WTC11 (cell line): ENCODE data around the gene APCDD1. TPM values are rescaled to one million over a fixed set of nuclear protein-coding genes. Genes with fewer than 3 reads are reported as not detected.

Experiments used
- ATAC-seq: fragments of 200-7000 bp; cut with Tn5 transposase; 2 replicates; pipeline ENCODE4 v1.10.0; 2021; ENCODE audit warnings: mild to moderate bottlenecking, moderate library complexity
- CTCF ChIA-PET: fragments of 300-600 bp; sonication (Branson Sonifier 250); formaldehyde crosslinking; loops from one replicate; lab custom pipeline; 2021; ENCODE audit warnings: antibody characterized with exemption; lab: Charles Lee
- POLR2A ChIA-PET: fragments of 350-600 bp; sonication (Branson Sonifier 250); formaldehyde crosslinking; loops from one replicate; lab custom pipeline; 2021; ENCODE audit warnings: antibody characterized with exemption; lab: Charles Lee
- DNase-seq: peaks from one replicate; pipeline ENCODE4 v3.0.0; 2021; ENCODE audit warnings: low spot score
- H3K27ac Mint-ChIP-seq: 2 replicates; pipeline ENCODE4 v1.8.0; 2021; ENCODE audit warnings: mixed read lengths
- H3K27me3 Mint-ChIP-seq: 2 replicates; pipeline ENCODE4 v1.8.0; 2021; ENCODE audit warnings: low read depth, mild to moderate bottlenecking, moderate library complexity, mixed read lengths
- H3K36me3 Mint-ChIP-seq: 2 replicates; pipeline ENCODE4 v1.8.0; 2021; ENCODE audit warnings: mixed read lengths
- H3K4me1 Mint-ChIP-seq: 2 replicates; pipeline ENCODE4 v1.8.0; 2022; ENCODE audit warnings: mixed read lengths
- H3K4me3 Mint-ChIP-seq: 2 replicates; pipeline ENCODE4 v1.8.0; 2021; ENCODE audit warnings: mild to moderate bottlenecking, moderate library complexity, mixed read lengths
- H3K9me3 Mint-ChIP-seq: 2 replicates; pipeline ENCODE4 v1.8.0; 2021; ENCODE audit warnings: mixed read lengths
- CREB1 ChIP-seq: sonication (generic); formaldehyde crosslinking; IDR thresholded peaks from 2 replicates; pipeline ENCODE4 v1.8.0; 2023; ENCODE audit warnings: mild to moderate bottlenecking, missing genetic modification reagents
- EMX1 ChIP-seq: fragments of 250-450 bp; sonication (Bioruptor Pico); IDR thresholded peaks from 2 replicates; pipeline ENCODE4 v1.8.0; 2021; ENCODE audit warnings: mild to moderate bottlenecking
- ESRRA ChIP-seq: sonication (generic); formaldehyde crosslinking; IDR thresholded peaks from 2 replicates; pipeline ENCODE4 v1.8.1; 2022; ENCODE audit warnings: mild to moderate bottlenecking, missing genetic modification reagents, borderline replicate concordance
- HMGA2 ChIP-seq: fragments of 250-450 bp; sonication (Bioruptor Pico); IDR thresholded peaks from 2 replicates; pipeline ENCODE4 v1.4.0; 2021; ENCODE audit warnings: mild to moderate bottlenecking, moderate library complexity
- IRF2 ChIP-seq: sonication (generic); formaldehyde crosslinking; IDR thresholded peaks from 2 replicates; pipeline ENCODE4 v1.8.0; 2022; ENCODE audit warnings: low read depth, missing genetic modification reagents, borderline replicate concordance
- KAT7 ChIP-seq: sonication (generic); formaldehyde crosslinking; IDR thresholded peaks from 2 replicates; pipeline ENCODE4 v1.8.1; 2023; ENCODE audit warnings: missing genetic modification reagents, mild to moderate bottlenecking, borderline replicate concordance
- NR1H2 ChIP-seq: sonication (generic); formaldehyde crosslinking; IDR thresholded peaks from 2 replicates; pipeline ENCODE4 v1.9.0; 2021; ENCODE audit warnings: mild to moderate bottlenecking, moderate library complexity, missing genetic modification reagents
- PRRX2 ChIP-seq: fragments of 250-450 bp; sonication (Bioruptor Pico); IDR thresholded peaks from 2 replicates; pipeline ENCODE4 v1.8.0; 2021; ENCODE audit warnings: mild to moderate bottlenecking
- RORB ChIP-seq: fragments of 250-450 bp; sonication (Bioruptor Pico); IDR thresholded peaks from 2 replicates; pipeline ENCODE4 v1.9.0; 2021; ENCODE audit warnings: mild to moderate bottlenecking
- SOX15 ChIP-seq: fragments of 250-450 bp; sonication (Bioruptor Pico); IDR thresholded peaks from 2 replicates; pipeline ENCODE4 v1.9.0; 2021; ENCODE audit warnings: mild to moderate bottlenecking
- ZNF396 ChIP-seq: fragments of 250-450 bp; sonication (Bioruptor Pico); IDR thresholded peaks from 2 replicates; pipeline ENCODE4 v1.8.0; 2021; ENCODE audit warnings: mild to moderate bottlenecking, moderate library complexity, borderline replicate concordance
- total RNA-seq: library from RNA; stranded (reverse); gene quantifications from 3 replicates; pipeline ENCODE4 v1.2.3, GENCODE V29; 2021
- TF ChIP-seq, protein P1 (sequence below): sonication (generic); formaldehyde crosslinking; IDR thresholded peaks from 2 replicates; pipeline ENCODE4 v1.8.0; 2023; ENCODE audit warnings: mild to moderate bottlenecking, missing genetic modification reagents
- TF ChIP-seq, protein P2 (sequence below): sonication (generic); formaldehyde crosslinking; IDR thresholded peaks from 2 replicates; pipeline ENCODE4 v1.8.0; 2022; ENCODE audit warnings: mild to moderate bottlenecking, missing genetic modification reagents
- TF ChIP-seq, protein P3 (sequence below): sonication (generic); formaldehyde crosslinking; IDR thresholded peaks from 2 replicates; pipeline ENCODE4 v1.8.1; 2022; ENCODE audit warnings: mild to moderate bottlenecking, moderate library complexity, missing genetic modification reagents
- TF ChIP-seq, protein P4 (sequence below): fragments of 250-450 bp; sonication (Bioruptor Pico); IDR thresholded peaks from 2 replicates; pipeline ENCODE4 v2.1.2; 2022; ENCODE audit warnings: mild to moderate bottlenecking, moderate library complexity
- TF ChIP-seq, protein P5 (sequence below): fragments of 250-450 bp; sonication (Bioruptor Pico); IDR thresholded peaks from 2 replicates; pipeline ENCODE4 v1.9.0; 2021; ENCODE audit warnings: mild to moderate bottlenecking
- TF ChIP-seq, protein P6 (sequence below): sonication (generic); formaldehyde crosslinking; IDR thresholded peaks from 2 replicates; pipeline ENCODE4 v1.8.1; 2023; ENCODE audit warnings: mild to moderate bottlenecking, moderate library complexity, missing genetic modification reagents

APCDD1 gene
- total RNA-seq, 1 experiment from 2014 or later = 7.1 TPM

DNA sequence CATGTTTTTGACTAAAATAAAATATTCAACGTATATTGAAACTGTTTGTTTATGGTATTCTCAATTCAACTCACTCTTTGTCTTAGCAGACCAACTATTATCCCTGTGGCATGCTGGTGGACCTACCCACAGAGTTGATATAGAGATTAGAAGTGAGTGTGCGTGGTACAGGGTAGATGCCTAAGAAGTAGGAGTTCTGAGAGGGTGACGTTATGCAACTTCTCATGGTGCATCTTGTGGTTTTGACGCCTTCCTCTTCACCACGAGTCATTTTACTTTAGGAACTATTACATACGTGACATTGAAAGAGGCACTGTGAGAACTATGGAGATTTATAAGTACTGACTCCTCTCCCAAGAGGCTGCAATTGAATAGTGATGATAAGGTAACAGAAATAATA lies 44.8 kb downstream of the APCDD1 start:
- H3K4me3 Mint-ChIP-seq = no peak overlapping the region
- ChIA-PET POLR2A (no interaction called here), CTCF (no interaction called here)
- ATAC-seq = no peak
- no peaks in the 10 kb centered on the region for H3K4me1 Mint-ChIP-seq
- no peak for TF ChIP-seq RORB (CRISPR knock-in tag)
- TF ChIP-seq, protein P1, sequence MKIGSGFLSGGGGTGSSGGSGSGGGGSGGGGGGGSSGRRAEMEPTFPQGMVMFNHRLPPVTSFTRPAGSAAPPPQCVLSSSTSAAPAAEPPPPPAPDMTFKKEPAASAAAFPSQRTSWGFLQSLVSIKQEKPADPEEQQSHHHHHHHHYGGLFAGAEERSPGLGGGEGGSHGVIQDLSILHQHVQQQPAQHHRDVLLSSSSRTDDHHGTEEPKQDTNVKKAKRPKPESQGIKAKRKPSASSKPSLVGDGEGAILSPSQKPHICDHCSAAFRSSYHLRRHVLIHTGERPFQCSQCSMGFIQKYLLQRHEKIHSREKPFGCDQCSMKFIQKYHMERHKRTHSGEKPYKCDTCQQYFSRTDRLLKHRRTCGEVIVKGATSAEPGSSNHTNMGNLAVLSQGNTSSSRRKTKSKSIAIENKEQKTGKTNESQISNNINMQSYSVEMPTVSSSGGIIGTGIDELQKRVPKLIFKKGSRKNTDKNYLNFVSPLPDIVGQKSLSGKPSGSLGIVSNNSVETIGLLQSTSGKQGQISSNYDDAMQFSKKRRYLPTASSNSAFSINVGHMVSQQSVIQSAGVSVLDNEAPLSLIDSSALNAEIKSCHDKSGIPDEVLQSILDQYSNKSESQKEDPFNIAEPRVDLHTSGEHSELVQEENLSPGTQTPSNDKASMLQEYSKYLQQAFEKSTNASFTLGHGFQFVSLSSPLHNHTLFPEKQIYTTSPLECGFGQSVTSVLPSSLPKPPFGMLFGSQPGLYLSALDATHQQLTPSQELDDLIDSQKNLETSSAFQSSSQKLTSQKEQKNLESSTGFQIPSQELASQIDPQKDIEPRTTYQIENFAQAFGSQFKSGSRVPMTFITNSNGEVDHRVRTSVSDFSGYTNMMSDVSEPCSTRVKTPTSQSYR (CRISPR knock-in tag) = no peak
- no peak for TF ChIP-seq PRRX2
- TF ChIP-seq, protein P2, sequence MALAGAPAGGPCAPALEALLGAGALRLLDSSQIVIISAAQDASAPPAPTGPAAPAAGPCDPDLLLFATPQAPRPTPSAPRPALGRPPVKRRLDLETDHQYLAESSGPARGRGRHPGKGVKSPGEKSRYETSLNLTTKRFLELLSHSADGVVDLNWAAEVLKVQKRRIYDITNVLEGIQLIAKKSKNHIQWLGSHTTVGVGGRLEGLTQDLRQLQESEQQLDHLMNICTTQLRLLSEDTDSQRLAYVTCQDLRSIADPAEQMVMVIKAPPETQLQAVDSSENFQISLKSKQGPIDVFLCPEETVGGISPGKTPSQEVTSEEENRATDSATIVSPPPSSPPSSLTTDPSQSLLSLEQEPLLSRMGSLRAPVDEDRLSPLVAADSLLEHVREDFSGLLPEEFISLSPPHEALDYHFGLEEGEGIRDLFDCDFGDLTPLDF (CRISPR knock-in tag) = no peak
- TF ChIP-seq, protein P3, sequence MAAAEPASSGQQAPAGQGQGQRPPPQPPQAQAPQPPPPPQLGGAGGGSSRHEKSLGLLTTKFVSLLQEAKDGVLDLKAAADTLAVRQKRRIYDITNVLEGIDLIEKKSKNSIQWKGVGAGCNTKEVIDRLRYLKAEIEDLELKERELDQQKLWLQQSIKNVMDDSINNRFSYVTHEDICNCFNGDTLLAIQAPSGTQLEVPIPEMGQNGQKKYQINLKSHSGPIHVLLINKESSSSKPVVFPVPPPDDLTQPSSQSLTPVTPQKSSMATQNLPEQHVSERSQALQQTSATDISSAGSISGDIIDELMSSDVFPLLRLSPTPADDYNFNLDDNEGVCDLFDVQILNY (CRISPR knock-in tag) = no peak
- TF ChIP-seq, protein P4, sequence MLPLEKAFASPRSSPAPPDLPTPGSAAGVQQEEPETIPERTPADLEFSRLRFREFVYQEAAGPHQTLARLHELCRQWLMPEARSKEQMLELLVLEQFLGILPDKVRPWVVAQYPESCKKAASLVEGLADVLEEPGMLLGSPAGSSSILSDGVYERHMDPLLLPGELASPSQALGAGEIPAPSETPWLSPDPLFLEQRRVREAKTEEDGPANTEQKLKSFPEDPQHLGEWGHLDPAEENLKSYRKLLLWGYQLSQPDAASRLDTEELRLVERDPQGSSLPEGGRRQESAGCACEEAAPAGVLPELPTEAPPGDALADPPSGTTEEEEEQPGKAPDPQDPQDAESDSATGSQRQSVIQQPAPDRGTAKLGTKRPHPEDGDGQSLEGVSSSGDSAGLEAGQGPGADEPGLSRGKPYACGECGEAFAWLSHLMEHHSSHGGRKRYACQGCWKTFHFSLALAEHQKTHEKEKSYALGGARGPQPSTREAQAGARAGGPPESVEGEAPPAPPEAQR = no peak
- no peak for TF ChIP-seq HMGA2
- no peak for TF ChIP-seq ESRRA (CRISPR knock-in tag)
- no peak for TF ChIP-seq EMX1 (CRISPR knock-in tag)
- TF ChIP-seq SOX15 = no peak
- TF ChIP-seq CREB1 (CRISPR knock-in tag) = no peak
- no peak for TF ChIP-seq IRF2 (CRISPR knock-in tag)
- no peak for TF ChIP-seq ZNF396
- TF ChIP-seq NR1H2 = no peak
- TF ChIP-seq KAT7 (CRISPR knock-in tag) = no peak
- H3K36me3 Mint-ChIP-seq = no peaks in the 10 kb centered on the region
- 0 out of 2 replicates have a peak, but pooled peaks cover 3% of the 10 kb centered on the region for H3K9me3 Mint-ChIP-seq
- no peaks in the 10 kb centered on the region for H3K27me3 Mint-ChIP-seq
- H3K27ac Mint-ChIP-seq = no peak overlapping the region
- DNase-seq = no peak

DNA sequence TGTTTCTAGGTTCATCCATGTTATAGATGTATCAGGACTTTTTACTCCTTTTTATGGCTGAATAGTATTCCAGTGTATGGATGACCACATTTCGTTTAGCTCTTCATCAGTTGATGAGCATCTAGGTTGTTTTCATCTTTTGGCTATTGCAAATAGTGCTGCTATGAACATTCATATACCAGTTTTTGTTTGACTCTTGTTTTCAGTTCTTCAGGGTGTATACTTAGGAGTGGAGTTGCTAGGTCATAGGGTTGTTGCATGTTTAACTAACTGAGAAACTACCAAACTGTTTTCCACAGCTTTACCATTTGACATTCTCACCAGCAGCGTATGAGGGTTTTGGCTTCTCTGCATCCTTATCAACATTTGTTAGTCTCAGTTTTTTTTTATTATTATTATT lies 45.6 kb downstream of the APCDD1 start:
- CTCF ChIA-PET = no interaction called here
- Mint-ChIP-seq H3K4me1 (no peaks in the 10 kb centered on the region), H3K36me3 (no peaks in the 10 kb centered on the region), H3K27ac (no peak overlapping the region), H3K9me3 (peaks cover 9% of the 10 kb centered on the region), H3K27me3 (no peaks in the 10 kb centered on the region), H3K4me3 (no peak overlapping the region)
- DNase-seq = no peak
- TF ChIP-seq, protein P5, sequence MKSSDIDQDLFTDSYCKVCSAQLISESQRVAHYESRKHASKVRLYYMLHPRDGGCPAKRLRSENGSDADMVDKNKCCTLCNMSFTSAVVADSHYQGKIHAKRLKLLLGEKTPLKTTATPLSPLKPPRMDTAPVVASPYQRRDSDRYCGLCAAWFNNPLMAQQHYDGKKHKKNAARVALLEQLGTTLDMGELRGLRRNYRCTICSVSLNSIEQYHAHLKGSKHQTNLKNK (CRISPR knock-in tag) = no peak
- TF ChIP-seq, protein P6, sequence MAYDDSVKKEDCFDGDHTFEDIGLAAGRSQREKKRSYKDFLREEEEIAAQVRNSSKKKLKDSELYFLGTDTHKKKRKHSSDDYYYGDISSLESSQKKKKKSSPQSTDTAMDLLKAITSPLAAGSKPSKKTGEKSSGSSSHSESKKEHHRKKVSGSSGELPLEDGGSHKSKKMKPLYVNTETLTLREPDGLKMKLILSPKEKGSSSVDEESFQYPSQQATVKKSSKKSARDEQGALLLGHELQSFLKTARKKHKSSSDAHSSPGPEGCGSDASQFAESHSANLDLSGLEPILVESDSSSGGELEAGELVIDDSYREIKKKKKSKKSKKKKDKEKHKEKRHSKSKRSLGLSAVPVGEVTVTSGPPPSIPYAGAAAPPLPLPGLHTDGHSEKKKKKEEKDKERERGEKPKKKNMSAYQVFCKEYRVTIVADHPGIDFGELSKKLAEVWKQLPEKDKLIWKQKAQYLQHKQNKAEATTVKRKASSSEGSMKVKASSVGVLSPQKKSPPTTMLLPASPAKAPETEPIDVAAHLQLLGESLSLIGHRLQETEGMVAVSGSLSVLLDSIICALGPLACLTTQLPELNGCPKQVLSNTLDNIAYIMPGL (CRISPR knock-in tag) = no peak
- POLR2A ChIA-PET = no interaction called here
- ATAC-seq = no peak
